GM21737 (cell line): Measurements from ENCODE around the gene PTPRN2.
"Not testable (repeated sequence)": the region's sequence is repeated elsewhere in the genome, so short reads cannot be mapped to it uniquely, and the experiment has no call there.

Experiments
- ATAC-seq: cut with Tn5 transposase; IDR thresholded peaks from one replicate; pipeline ENCODE4 v1.9.1; 2021; ENCODE audit warnings: mild to moderate bottlenecking, moderate library complexity; ENCODE audit not compliant: unreplicated experiment

The PTPRN2 gene

DNA sequence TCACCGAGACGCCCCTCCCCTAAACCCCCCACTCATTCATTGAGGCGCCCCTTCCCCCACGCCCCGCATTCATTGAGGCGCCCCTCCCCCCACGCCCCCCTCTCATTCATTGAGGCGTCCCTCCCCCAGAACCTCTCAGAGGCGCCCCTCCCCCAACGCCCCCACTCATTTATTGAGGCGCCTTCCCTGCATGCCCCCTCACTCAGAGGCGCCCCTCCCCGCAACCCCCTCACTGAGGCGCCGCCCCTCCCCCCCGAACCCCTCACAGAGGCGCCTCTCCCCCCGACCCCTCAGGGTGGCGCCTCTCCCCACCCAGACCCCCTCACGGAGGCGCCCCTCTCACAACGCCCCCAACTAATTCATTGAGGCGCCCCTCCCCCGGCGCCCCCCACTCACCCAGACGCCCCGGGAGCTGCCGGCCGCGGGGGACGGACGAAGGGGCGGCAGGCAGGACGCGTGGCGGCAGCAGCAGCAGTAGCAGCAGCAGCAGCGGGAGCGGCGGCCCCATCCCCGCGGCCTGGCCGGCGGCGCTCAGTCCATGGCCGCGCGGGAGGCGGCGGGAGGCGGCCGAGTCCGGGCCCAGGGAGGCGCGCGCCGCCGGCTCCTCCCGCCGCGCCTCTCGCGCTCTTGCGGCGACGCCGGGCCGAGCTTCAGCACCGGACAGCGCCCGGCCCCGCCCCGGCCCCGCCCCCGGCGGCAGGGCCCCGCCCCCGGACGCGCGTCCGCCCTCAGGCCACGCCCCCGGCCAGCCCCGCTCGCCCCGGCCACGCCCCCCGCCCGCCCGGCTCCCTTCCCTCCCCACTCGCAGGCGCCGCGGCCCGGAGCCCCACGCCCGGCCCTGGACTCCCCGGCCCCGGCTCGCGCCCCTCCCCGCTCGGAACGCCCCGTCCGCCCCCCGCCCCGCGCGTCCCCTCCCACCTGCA, at the start of gene PTPRN2:
TSS of gene PTPRN2 (minus strand) at position 662 of the 923 bp plus-strand sequence.
- peak; percentile 80 for ATAC-seq

DNA sequence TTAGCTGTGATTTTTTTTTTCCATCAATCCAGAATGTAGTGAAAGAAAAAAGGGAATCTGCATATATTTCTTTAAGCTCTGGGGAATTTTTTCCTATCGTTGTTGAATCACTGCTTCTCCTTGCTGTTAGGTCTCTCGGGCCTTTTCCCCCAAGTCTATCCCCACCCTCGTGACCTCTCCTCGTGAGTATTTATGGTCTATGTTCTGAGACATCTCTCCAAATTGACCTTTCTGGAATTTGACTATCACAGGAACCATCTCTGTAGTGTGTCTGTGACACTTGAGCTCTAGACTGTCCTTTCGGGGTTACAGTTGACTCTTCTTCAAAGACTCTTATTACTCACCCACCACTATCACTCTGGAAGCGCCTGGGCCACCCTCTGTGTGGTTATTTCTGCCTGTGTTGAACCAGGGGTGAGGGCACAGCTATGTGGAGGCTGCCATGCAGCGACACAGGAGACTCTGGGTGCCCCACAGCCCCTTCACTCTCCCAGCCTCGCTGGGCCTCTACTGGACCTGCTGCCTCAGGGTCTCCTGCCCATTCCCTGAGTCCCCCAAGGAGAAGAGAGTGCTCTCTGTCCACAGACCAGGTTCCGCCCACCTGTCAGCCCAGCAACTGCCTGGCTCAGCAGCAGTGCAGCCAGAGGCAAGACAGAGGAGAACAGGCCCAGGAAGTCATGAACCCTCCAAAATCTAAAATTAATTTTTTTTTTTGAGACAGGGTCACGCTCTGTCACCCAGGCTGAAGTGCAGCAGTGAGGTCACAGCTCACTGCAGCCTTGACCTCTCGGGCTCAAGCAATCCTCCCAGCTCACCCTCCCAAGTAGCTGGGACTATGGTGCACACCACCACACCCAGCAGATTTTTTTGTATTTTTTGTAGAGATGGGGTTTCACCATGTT, 45.7 kb upstream of the PTPRN2 start:
- ATAC-seq: peak; percentile 64

DNA sequence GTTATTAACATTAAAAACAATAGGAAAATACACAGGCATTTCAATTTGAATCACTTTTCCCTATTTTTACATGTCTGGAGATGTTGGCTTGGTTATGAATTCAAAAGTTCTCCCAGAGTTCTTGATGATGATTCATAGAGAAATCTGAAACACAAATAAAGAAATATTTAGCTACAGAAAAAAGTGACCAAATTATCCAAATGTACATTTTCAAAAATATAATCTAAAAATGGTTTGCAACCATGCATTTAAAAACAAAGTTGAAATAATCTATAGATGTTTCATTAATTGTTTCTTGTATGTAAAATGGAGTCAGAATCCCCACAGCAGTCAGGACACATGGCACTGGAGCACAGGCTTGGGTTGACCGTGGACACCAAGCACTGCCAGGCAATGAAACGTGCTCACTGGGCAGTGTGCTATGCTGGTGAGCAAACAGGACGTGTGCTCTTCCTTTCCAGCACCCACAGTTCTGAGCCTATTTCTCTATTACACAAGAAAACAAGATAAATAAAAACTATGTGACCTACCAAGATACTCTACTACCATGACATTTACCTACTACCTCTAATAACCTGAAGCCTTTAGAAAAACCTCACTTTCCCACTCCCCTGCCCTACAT, 44.1 kb upstream of the PTPRN2 start:
- no peak for ATAC-seq

DNA sequence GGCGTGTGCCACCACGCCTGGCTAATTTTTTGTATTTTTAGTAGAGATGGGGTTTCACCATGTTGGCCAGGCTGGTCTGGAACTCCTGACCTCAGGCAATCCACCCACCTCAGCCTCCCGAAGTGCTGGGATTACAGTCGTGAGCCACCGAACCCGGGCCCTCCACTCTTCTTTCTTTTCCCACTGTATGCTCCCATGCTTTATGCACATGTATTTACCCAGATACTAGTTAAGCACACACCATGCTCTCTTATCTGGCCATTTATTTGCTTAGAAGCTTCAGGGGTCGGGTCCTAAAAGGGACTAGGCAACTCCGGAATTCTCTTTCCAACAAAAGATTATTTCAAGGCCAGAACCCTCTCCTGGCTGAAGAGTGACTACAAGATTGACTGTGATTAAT, 38.7 kb upstream of the PTPRN2 start:
- ATAC-seq: not testable (repeated sequence)

DNA sequence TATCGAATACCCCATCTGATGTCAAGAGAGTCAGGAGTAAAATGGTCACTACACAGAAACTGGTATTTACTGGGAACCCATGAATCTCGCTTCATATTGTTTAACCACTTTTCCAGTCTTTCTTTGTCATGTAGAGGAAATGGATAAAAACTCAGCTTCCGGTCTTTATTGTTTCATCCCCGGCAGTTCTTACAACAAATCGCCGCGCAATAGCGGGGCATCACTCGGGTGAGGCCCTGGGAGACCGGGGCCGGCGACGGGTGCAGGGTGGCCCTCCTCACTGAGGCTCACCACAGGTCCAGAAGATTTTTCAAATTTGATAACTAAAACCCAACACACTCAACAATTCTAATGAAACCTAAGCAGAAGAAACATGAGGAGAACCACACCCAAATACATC, 35.6 kb upstream of the PTPRN2 start:
- ATAC-seq: no peak

DNA sequence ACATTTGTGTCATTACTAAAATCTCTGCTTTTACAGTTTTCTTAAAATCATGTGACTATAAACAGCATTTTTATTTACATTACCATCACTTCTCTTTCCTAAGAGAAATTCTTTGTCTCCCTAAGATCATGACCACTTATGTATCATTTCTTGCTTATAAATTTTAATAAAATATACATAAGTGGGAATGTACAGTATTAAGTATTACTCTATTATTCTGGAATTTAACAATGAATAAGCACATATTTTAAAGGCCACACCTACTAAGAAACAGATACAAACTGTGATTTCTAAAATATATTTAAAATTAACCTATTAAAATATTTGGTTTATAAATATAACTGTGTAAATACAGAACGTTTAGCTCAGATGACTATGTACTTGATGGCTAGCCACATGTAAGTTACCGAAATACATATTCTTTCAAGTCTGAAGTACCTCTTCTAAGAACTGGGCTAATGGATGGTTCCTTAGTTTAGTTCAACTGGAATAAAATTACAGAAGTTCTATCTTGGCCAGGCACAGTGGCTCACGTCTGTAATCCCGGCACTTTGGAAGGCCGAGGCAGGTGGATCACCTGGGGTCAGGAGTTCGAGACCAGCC, 33.3 kb upstream of the PTPRN2 start:
- no peak for ATAC-seq

DNA sequence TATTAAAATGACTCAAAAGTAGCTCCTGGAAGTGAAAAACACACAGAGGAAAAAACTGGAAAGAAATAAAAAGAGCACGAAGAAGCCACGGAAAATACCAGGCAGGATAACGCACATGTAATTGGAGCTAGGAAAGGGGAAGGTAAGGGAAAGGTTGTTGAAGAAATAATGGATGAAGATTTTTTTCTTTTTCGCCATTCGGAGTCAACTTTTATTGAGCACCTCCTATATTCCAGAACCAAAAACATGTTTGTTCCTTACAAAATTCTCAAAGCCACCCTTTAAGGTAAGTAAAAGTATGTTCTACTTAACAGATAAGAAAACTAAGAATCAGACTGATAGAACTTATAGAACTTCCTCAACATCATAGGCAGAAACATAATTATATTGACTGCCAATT, 32.8 kb upstream of the PTPRN2 start:
- no peak for ATAC-seq

DNA sequence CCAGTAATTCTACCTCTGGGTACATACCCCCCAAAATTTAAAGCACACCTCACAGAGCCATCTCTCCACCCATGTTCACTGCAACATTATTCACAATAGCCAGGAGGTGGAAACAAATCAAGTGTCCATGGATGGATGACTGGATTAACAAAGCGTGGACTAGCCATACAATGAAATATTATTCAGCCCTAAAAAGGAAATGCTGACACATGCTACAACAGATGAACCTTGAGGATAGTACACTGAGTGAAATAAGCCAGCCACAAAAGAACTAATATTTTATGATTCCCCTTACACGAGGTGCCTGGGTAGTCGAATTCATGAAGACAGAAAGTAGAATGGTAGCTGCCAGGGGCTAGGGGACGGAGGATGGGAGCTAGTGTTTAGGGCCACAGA, 31.1 kb upstream of the PTPRN2 start:
- no peak for ATAC-seq

DNA sequence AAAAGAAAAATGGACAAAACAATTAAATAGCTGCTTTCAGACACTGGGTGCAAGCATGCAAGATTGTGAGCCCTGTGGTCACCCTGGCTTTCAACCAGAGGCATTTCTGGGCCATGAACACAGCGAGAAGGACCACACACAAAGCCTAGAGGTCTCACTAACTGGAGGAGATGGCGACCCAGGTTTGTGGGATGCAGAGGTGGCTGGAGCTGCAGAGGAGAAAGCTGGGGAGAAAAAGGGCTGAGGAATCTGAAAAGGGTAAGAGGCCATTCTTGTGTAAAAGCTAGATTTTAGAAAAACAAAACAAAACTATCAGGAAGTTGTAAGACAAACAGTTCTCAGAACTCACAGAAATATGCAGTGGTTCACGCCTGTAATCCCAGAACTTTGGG, 30.1 kb upstream of the PTPRN2 start:
- no peak for ATAC-seq

DNA sequence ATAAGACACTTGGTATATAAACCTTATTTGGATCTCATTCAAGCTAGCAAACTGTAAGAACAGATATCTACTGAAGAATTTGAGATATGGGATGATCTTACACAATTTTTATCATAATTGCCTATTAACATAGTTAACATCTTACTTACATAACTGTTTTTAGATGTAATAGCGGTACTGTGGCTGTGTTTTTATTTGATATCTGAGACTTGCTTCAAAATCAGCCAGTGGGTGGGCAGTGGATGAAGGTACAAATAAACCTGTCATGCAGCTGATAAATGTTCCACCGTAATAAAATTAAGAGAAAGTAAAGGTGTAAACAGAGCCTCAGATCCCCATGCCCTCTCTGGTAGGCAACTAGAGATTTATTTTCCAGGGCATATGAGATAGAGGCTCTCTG, 28.4 kb upstream of the PTPRN2 start:
- no peak for ATAC-seq

DNA sequence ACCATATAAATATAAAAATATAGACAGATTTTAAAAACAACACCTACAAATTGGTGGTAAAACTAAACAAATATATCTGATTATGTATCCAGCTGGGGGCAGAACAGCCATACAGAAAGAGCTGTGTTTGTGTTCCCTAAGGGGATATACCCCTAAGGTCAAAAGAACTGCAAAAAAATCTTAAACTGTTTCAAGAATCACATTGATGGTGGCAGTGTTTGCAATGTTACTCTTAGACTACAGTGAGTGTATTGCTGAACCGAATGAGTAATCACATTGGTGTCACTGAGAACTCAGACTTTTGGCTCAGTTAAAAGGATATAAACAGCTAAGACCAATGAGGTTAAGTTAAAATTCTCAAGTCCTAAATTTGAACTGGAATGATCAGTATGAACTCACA, 27.1 kb upstream of the PTPRN2 start:
- no peak for ATAC-seq

DNA sequence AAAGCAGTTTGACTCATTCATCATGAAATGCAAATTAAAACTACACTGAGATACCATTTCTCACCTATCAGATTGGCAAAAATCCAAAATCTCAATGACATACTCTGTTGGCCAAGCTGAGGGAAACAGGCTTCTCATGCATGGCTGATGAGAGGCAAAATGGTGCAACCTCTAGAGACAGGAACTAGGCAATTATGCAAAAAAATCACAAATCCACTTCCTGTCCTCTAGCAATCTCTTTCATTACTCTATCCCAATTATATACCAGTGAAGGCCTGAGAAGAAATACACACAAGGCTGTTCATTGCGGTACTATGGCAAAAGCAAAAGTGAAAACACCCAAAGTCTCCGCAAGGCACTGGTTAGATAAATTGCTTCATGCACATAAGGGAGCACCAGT, 25.9 kb upstream of the PTPRN2 start:
- ATAC-seq: peak; percentile 84

DNA sequence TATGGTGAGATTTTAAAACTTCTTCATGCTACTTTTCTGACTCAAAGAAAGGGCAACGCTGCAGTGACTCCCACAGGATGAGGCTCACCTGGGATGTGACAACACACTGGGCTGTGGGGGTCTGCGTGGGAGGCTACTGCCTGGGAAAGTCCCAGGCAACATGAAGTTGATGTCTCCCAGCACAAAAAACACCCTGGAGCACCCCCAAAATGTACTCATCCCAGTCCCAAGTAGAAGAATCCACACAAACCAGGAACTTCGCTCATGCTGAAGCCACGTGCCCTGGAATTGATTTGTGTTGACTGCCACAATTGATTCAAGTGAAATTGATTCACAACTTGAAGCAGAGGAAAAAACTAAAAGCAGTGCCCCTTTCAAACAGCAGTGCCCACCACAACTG, 24.9 kb upstream of the PTPRN2 start:
- no peak for ATAC-seq

DNA sequence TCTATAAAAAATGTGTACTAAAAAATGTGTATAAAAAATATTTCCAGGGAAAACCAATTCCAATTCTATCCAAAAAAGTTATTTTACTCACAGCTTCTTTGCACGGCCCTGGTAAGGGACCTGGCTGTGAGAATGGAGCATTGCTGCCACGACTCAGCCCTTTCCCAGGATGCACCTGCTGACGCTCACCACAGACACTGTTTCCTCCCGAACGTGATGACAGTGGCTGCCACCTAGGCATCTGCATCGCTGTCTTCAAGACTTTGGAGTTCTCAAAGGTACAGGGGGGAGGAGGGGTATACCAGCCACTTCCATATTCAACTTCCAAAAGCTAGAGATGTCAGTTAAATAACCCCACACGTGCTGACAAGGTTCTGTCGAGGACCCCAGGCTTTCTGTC, 23.9 kb upstream of the PTPRN2 start:
- no peak for ATAC-seq

DNA sequence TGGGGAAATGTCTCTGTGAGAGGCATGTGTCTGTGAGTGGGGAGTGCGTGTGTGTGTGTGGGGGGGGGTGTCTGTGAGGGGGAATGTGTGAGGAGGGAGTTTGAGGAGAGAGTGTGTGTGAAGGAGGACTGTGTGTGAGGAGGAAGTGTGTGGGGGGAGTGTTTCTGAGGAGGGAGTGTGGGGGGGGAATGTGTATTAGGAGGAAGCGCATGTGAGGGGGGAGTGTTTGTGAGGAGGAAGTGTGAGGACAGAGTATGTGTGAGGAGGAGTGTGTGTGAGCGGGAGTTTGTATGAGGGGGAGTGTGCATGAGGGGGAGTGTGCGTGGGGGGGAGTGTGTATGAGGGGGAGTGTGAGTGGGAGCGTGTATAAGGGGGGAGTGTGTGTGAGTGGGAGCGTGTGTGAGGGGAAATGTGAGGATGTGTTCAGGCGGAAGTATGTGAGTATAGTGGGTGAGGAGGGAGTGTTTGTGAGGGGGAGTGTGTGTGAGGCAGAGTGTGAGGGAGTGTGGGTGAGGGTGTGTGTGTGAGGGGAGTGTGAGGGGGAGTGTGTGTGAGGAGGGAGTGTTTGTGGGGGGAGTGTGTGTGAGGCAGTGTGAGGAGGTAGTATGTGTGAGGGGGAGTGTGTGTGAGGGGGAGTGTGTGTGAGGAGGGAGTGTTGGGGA, 21.8 kb upstream of the PTPRN2 start:
- ATAC-seq: no peak

DNA sequence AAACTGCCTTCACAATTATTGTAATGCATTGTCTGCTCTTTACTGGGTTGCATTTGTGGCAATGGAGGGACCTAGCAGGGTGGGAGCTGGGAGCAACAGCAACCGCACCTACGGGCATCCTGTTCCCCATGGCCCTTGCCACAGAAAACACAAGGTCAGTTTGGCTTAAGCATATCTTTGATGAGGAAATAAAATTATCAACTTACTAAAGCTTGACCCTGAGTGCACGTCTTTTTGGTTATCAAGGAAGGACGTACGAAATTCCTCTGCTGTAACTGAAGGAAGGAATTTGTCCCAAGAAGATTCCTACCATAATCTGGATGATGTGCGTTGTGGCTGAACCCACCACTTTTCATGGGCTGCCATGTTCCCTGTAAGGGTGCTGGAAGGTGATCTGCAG, 19.9 kb upstream of the PTPRN2 start:
- ATAC-seq: no peak

DNA sequence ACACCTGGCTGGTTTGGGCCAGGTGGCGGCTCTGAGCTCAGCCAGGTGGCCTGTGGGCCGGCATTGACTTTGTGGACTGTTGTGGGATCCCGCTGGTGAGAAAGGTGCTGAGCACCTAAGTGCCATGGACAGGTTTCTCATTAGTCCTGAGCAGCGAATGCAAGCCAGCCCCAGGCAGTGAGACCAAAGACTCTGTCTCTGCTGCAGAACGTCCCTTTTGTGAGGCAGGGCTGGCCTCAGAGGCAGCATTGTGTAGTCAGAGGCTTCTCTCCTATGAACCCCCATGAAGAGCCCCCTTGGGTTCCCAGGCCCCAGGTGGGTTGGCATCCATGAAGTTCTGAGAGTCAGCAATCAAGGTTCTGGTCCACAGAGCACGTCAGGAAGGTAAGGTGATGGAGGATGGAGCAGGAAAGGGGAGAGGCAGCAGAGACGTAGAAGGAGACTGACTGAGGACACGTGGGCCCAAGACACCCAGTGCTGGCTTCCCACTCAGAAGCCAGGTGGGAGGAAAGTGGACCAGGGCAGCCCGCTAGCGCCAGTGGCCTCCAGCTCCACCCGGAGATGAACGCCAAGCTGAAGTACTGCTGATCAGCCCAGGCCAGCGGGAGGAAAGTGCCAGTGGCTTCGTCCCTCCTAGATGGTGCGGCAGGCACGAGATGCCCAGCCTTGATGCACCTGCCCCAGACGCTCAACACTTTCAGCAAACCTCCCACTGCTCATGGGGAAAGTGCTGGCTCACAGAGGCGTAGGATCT, 19.2 kb upstream of the PTPRN2 start:
- ATAC-seq: no peak

DNA sequence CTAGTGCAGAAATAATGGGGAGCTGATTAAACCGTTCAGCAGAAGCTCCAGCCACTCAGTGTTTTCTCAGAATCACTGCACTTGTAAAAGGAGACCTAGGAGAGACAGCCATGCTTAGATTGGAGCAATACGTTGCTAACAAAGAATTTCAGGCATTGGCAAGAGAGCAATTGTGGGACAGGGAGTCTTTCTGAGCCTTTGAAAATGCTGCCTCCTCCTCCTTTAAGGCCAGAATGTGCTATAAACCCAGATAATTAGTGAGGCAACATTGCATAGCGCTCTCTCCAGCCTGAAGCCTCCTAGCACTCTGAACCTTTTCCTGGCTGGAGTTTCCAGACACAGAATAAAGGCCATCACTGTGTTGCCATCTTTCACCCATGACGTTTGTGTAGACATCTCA, 18.5 kb upstream of the PTPRN2 start:
- no peak for ATAC-seq

DNA sequence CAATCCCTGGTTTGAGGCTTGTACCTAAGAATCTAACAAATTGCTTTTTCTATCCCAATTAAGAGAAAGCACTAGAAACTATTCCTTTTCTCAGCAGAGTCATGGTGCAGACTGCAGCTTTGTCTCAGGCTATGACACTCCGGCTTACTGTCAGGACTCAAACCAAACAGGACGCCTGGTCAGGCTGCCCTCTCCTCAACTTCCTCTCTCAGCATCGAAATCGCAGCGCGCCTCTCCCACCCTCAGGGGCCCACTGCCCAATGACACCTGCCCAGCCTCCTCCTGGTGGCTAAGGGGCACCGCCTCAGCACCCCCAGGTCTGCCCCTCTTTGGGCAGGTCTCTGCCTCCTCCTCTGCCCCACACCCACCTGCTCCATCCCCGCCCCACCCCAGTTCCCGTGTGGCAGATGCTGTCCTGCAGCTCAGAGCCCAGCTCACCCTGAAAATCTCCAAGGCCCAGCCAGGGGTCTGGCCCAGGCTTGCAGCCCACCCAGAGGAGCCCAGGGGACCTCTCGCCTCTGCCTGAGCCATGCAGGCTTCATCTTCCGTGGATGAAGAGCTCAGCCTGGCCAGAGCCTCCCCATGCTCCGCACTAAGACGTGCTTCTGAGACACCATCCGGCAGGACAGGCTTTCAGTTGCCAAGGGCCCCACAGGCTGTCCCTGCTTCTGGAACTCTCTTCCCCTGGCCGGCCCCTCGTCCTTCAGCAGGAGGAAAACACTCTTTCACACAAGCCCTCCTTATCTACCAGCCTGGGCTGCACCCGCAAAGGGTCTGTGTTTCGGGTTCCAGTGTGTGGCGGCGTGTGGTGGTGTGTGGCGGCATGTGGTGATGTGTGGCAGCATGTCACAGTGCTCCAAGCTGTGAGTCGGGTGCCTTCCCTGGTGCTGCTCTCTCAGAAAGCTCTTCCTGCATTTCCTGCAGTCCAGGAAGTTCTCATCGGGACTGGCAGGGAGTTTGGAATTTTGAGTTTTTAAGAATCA, 16.4 kb upstream of the PTPRN2 start:
- ATAC-seq: no peak
